ENCODE measurements around the gene UNC5CL. TPM values are rescaled to one million over a fixed set of nuclear protein-coding genes. Genes with fewer than 3 reads are reported as not detected.

The UNC5CL gene
- polyA plus RNA-seq, 1 donor (not counting 4 experiments of a cell fraction or from before 2014, with no cell fraction given), result 0.34 TPM

DNA sequence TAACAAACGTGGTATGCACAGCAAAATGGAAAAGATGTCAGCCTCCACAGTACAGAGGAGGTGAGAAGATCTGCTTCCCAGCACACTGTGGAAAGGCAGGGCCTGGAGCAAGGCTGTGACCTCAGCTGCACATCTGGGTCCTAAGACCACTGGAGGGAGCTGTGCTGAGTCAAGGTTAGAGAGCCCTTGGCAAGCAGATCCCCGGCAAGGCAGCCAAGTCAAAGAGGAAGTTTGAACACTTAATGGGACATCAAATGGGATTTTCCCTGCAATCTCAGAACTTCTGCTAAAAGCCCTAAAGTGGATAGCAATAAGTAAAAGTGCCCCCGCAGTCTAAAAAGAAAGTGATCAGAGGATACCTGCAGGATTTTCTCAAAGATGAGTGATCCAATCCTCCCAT, 39.5 kb downstream of the UNC5CL start:
- dilution Hi-C loops (cut with MboI; ENCODE audit: extremely low pct_ligation_motif_present, low sequenced_read_pairs), result no loop called here
- H3K36me3 ChIP-seq (ENCODE audit: control insufficient read depth in 2 of 2, extremely low read depth in 1 of 2, insufficient read depth in 2 of 2, low read length in 2 of 2), result no peaks in the 10 kb centered on the region
- no peak overlapping the region for H3K4me3 ChIP-seq (ENCODE audit: control insufficient read depth in 2 of 3, extremely low read depth in 1 of 3, insufficient read depth in 2 of 3, low read depth in 1 of 3, low read length in 3 of 3)
- no peak overlapping the region for H3K27ac ChIP-seq (ENCODE audit: control insufficient read depth, insufficient read depth, low read length)
- H2AFZ ChIP-seq (ENCODE audit: control insufficient read depth, low read length), result no peak overlapping the region
- FAIRE-seq (no peak), DNase-seq (ENCODE audit: low read depth, low spot score) (no peak)
- H3K9ac ChIP-seq (ENCODE audit: control insufficient read depth, extremely low read depth, insufficient read depth, low read length), result no peak overlapping the region
- H4K20me1 ChIP-seq (ENCODE audit: control insufficient read depth, extremely low read depth, insufficient read depth, low read length), result no peaks in the 10 kb centered on the region
- peaks cover 13% of the 10 kb centered on the region for H3K4me1 ChIP-seq (ENCODE audit: control insufficient read depth, extremely low read depth, insufficient read depth, low read length)
- no peaks in the 10 kb centered on the region for H3K79me2 ChIP-seq (ENCODE audit: control insufficient read depth, insufficient read depth, low read length)
- H3K9me1 ChIP-seq (ENCODE audit: control insufficient read depth, extremely low read depth, insufficient read depth, low read length), result no peaks in the 10 kb centered on the region
- H3K9me3 ChIP-seq (ENCODE audit: control insufficient read depth, low read depth, low read length), result no peaks in the 10 kb centered on the region
- no peak overlapping the region for H3K4me2 ChIP-seq (ENCODE audit: control insufficient read depth, extremely low read depth, insufficient read depth, low read depth, low read length)
- TF ChIP-seq CTCF (optimal IDR thresholded peaks at IDR 0.05 in 1 of 3, IDR thresholded peaks at IDR 0.05 in 1 of 3, conservative IDR thresholded peaks at IDR 0.05 in 1 of 3; ENCODE audit: extremely low read depth in 1 of 3, insufficient read depth in 2 of 3, low read length in 3 of 3), result peak in 1 of 3 experiments; percentile 49
- TF ChIP-seq EZH2 (IDR thresholded peaks at IDR 0.05; ENCODE audit: low read length), result no peak
- H3K27me3 ChIP-seq (ENCODE audit: control insufficient read depth, extremely low read depth, insufficient read depth, low read length), result peaks cover 6% of the 10 kb centered on the region

GRCh38 chr6:40998661-40999060, 40.4 kb downstream of the UNC5CL start:
- Histone ChIP-seq H3K27me3 (ENCODE audit: control insufficient read depth, extremely low read depth, insufficient read depth, low read length) (peaks cover 2% of the 10 kb centered on the region), H3K4me1 (ENCODE audit: control insufficient read depth, extremely low read depth, insufficient read depth, low read length) (peaks cover 13% of the 10 kb centered on the region), H3K27ac (ENCODE audit: control insufficient read depth, insufficient read depth, low read length) (no peak overlapping the region), H3K36me3 (ENCODE audit: control insufficient read depth in 2 of 2, extremely low read depth in 1 of 2, insufficient read depth in 2 of 2, low read length in 2 of 2) (no peaks in the 10 kb centered on the region), H3K9me3 (ENCODE audit: control insufficient read depth, low read depth, low read length) (no peaks in the 10 kb centered on the region), H3K9me1 (ENCODE audit: control insufficient read depth, extremely low read depth, insufficient read depth, low read length) (no peaks in the 10 kb centered on the region), H2AFZ (ENCODE audit: control insufficient read depth, low read length) (no peak overlapping the region), H3K9ac (ENCODE audit: control insufficient read depth, extremely low read depth, insufficient read depth, low read length) (no peak overlapping the region), H3K79me2 (ENCODE audit: control insufficient read depth, insufficient read depth, low read length) (no peaks in the 10 kb centered on the region), H4K20me1 (ENCODE audit: control insufficient read depth, extremely low read depth, insufficient read depth, low read length) (no peaks in the 10 kb centered on the region), H3K4me3 (ENCODE audit: control insufficient read depth in 2 of 3, extremely low read depth in 1 of 3, insufficient read depth in 2 of 3, low read depth in 1 of 3, low read length in 3 of 3) (no peak overlapping the region), H3K4me2 (ENCODE audit: control insufficient read depth, extremely low read depth, insufficient read depth, low read depth, low read length) (no peak overlapping the region)
- FAIRE-seq (no peak), DNase-seq (ENCODE audit: low read depth, low spot score) (no peak)
- TF ChIP-seq EZH2 (IDR thresholded peaks at IDR 0.05; ENCODE audit: low read length) (no peak), CTCF (optimal IDR thresholded peaks at IDR 0.05 in 1 of 3, IDR thresholded peaks at IDR 0.05 in 1 of 3, conservative IDR thresholded peaks at IDR 0.05 in 1 of 3; ENCODE audit: extremely low read depth in 1 of 3, insufficient read depth in 2 of 3, low read length in 3 of 3) (no peak)
- dilution Hi-C loops (cut with MboI; ENCODE audit: extremely low pct_ligation_motif_present, low sequenced_read_pairs), result no loop called here

Data from keratinocyte (primary cell).